ENCODE data around the gene TBXA2R. TPM values are rescaled to one million over a fixed set of nuclear protein-coding genes. Genes with fewer than 3 reads are reported as not detected.
"Not testable (repeated sequence)": the region's sequence is repeated elsewhere in the genome, so short reads cannot be mapped to it uniquely, and the experiment has no call there.

The TBXA2R gene
- total RNA-seq, 1 experiment from 2014 or later: 1.9 TPM

DNA sequence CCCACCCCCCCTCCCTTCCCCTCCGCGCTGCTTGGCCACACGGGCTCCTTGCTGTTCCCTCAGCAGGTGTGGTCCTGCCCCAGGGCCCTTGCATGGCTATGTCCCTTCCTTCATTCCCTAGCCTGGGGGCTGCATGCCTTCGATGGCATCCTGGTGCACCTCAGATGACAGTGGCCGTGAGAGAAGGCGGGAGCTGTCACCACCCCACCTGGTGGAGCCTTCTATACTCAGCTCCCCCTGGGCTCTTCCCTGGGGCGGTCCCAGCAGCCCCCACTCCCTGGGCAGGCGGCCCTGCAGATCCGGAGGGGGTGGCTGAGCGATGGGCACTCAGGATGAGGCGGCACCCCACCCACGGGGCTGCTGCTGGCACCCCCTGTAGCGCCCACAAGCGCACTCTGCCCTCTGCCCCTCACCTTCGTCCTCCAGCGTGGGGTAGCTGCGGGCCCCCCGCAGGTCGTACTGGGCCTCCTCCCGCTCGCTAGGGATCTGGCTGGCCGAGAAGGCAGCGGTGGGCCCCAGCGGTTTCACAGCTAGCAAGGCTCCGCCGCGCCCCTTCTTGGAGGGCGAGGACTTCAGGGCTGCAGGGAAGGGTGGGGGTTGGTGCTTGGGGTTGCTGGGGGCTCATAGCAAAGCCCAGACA is 37.1 kb upstream of the TBXA2R start:
- no peak for DNase-seq
- H3K27me3 ChIP-seq: no peaks in the 10 kb centered on the region
- no peaks in the 10 kb centered on the region for H3K9me3 ChIP-seq
- no peaks in the 10 kb centered on the region for H3K36me3 ChIP-seq
- no peak overlapping the region for H3K4me3 ChIP-seq

GRCh38 chr19:3642987-3643673 is 36.5 kb upstream of the TBXA2R start:
- no peak for DNase-seq
- no peak overlapping the region for H3K4me3 ChIP-seq
- no peaks in the 10 kb centered on the region for H3K27me3 ChIP-seq
- no peaks in the 10 kb centered on the region for H3K36me3 ChIP-seq
- H3K9me3 ChIP-seq: no peaks in the 10 kb centered on the region

DNA sequence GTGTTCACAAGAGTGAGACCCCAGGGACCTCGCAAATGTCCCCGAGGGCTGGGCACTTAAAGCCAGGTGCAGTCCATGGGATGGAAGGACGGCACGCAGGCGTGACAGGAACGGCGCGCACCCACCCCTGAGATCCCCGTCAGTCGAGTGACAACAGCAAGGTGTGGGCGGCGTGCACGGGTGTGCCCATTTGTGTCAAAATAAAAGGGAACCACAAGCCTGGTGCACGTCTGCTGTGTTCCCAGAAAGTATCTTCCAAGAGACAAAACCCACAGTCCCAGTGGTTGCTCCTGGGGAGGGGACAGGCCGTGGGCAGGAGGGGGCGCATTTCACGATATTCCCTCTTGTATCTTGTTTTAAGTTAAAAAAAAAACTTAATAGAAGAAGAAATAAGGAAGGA is 35.6 kb upstream of the TBXA2R start:
- H3K36me3 ChIP-seq: no peaks in the 10 kb centered on the region

DNA sequence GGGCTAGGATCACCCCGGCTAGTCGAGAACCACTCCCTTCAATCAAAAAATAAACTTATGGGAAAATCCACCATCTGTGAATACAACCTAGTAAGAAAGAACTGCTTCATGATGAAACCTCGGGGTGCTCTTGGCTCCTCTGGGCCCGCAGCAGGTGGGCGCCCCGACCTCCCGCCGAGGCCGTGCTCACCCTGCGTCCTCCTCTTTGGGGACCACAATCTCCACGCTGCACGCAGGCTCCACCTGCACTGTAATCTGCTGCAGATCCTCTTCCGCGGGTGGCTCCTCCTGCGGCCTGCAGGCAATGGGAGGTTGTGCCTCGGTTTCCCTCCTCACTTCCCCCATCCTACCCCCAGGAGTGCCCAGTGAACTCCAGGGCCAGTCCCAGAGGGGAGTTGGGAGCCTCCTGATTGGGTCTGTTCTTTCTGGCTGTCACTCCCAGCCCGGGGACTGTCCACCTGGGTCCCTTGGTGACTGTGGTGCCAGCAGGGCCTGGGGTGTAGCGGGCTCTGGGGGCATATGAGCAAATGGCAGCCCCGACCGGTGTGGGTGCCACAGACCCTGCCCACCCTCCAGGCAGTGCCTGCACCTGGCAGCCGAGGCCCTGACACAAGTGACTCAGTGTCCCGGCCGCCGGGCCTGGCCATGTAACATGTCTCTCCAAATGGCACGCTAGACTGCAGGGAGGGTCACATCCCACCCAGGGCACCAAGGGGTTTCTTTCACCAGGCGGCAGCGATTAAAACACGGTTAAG is 35.0 kb upstream of the TBXA2R start:
- no peak for DNase-seq
- Histone ChIP-seq H3K9me3 (no peaks in the 10 kb centered on the region), H3K36me3 (no peaks in the 10 kb centered on the region), H3K4me3 (no peak overlapping the region), H3K27me3 (no peaks in the 10 kb centered on the region)

More for the DNA sequence above, 35.6 kb upstream of the TBXA2R start:
- no peak for DNase-seq
- no peaks in the 10 kb centered on the region for H3K9me3 ChIP-seq
- H3K27me3 ChIP-seq: no peaks in the 10 kb centered on the region
- H3K4me3 ChIP-seq: no peak overlapping the region

GRCh38 chr19:3639479-3639878 is 32.8 kb upstream of the TBXA2R start:
- no peak for DNase-seq
- Histone ChIP-seq H3K9me3 (no peaks in the 10 kb centered on the region), H3K4me3 (no peak overlapping the region), H3K27me3 (no peaks in the 10 kb centered on the region), H3K36me3 (no peaks in the 10 kb centered on the region)

GRCh38 chr19:3638208-3639193 is 31.8 kb upstream of the TBXA2R start:
- Histone ChIP-seq H3K36me3 (no peaks in the 10 kb centered on the region), H3K9me3 (no peaks in the 10 kb centered on the region), H3K27me3 (no peaks in the 10 kb centered on the region), H3K4me3 (no peak overlapping the region)
- DNase-seq: no peak

DNA sequence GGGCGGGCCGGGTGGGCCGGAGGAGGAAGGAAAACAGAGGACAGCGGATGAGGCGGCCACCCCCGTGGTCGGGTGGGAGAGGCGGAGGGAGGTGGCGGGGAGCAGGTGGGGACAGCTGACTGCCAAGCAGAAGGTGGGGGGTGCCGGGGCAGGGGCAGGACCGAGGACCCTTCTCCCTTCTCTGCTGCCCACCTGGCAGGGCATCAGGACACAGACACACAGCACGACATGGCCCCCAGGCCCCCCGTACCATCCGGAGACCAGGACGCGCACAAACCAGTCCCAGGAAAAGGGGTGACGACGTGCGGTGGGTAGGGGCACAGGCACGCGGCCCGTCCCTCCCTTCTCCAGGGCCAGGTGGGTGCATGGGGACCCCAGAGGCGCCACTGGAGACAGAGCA is 30.9 kb upstream of the TBXA2R start:
- Histone ChIP-seq H3K27me3 (no peaks in the 10 kb centered on the region), H3K9me3 (no peaks in the 10 kb centered on the region), H3K36me3 (no peaks in the 10 kb centered on the region), H3K4me3 (no peak overlapping the region)
- DNase-seq: no peak

DNA sequence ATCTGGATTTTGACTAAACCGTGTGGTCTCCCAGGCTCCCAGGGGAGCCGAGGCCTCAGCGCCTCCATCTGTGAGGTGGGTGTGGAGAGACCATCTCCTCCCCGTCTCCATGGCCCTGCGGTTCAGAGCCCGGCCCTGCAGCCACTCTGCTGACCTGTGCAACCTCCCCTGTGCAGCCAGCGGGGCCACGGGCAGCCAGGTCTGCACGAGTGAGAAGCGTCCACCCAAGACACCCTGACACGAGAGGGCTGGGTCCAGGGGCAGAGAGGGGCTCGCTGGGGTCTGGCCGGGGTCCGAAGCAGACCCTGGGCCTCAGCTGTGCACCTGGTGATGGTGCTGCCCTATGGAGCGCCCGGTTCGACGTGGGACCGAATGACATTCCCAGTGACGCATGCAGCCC is 30.3 kb upstream of the TBXA2R start:
- Histone ChIP-seq H3K4me3 (no peak overlapping the region), H3K9me3 (no peaks in the 10 kb centered on the region)
- DNase-seq: no peak

DNA sequence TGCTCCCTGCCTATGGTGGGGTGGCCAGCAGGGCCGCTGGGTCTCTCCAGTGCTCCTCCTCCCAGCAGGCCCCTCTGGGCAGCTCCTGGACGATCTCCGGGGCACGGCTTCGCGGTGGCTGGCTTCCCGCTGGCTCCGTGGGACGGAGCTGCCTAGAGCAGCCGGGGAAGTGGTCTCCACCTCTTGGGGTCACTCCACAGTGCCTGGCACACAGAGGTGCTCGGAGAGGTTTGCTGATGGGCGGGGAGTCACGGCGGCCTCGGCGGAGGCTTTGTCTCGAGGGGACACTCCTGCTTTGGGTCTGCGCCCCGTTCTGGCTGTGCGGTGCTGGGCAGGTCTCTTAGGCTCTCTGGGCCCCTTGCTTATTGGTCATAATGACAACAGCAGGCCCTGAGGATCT is 29.8 kb upstream of the TBXA2R start:
- no peak overlapping the region for H3K4me3 ChIP-seq
- H3K27me3 ChIP-seq: no peaks in the 10 kb centered on the region
- no peak for DNase-seq
- H3K36me3 ChIP-seq: no peaks in the 10 kb centered on the region
- H3K9me3 ChIP-seq: no peaks in the 10 kb centered on the region

More for the DNA sequence above, 30.3 kb upstream of the TBXA2R start:
- Histone ChIP-seq H3K36me3 (no peaks in the 10 kb centered on the region), H3K27me3 (no peaks in the 10 kb centered on the region)

DNA sequence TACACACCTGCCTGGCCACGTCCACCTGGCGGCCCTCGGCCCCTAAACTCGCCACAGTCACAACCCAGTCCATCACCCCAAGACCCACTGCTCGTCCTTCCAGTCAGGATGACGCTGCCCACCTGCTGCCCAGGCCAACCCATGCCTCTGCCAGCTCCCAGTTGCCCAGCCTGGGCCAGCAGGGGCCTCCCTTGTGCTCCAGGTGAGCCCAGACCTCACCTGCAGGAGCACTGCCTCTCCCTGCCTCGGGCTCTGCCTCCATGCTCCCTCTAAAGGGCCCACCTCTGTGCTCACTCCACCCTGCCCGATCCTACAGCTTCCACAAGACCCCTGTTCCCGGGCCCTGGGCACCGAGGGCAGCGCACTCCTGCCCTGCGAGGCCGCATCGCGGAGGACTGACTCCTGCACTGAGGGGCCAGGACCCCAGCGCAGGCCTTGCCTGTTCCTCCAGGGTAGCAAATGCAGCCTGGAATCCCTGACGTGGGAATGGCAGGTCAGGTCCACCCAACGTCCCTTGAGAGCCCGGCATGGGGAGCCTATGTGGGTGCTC is 27.9 kb upstream of the TBXA2R start:
- H3K36me3 ChIP-seq: no peaks in the 10 kb centered on the region
- H3K9me3 ChIP-seq: no peaks in the 10 kb centered on the region
- H3K27me3 ChIP-seq: no peaks in the 10 kb centered on the region
- no peak overlapping the region for H3K4me3 ChIP-seq
- DNase-seq: no peak

- DNase-seq: no peak
- H3K4me3 ChIP-seq: no peak overlapping the region
- H3K36me3 ChIP-seq: no peaks in the 10 kb centered on the region
- no peaks in the 10 kb centered on the region for H3K27me3 ChIP-seq
- H3K9me3 ChIP-seq: no peaks in the 10 kb centered on the region
Observed at GRCh38 chr19:3633559-3633988, 26.9 kb upstream of the TBXA2R start.

GRCh38 chr19:3632739-3633558 is 26.3 kb upstream of the TBXA2R start:
- Histone ChIP-seq H3K4me3 (no peak overlapping the region), H3K36me3 (no peaks in the 10 kb centered on the region), H3K9me3 (no peaks in the 10 kb centered on the region), H3K27me3 (no peaks in the 10 kb centered on the region)
- no peak for DNase-seq

DNA sequence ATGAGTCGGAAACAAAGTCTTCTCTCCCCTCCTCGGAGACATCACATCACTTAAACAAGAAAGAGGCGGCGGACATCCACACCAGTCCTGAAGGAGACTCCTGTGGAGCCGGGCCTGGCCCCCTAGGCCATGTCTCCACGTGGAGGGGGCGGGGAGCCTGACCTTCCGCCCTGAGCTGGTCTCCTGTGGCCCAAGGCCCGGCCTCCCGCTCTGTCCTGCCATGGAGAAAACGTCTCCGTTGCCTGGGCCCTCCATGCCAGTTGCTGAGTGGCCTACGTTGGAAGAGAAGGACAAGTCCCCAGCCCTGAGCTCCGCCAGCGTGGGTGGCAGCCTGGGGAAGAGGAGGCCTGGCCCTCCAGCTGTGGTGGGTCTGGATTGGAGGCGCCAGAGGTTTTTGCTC is 25.4 kb upstream of the TBXA2R start:
- Histone ChIP-seq H3K4me3 (no peak overlapping the region), H3K27me3 (no peaks in the 10 kb centered on the region)
- DNase-seq: no peak

DNA sequence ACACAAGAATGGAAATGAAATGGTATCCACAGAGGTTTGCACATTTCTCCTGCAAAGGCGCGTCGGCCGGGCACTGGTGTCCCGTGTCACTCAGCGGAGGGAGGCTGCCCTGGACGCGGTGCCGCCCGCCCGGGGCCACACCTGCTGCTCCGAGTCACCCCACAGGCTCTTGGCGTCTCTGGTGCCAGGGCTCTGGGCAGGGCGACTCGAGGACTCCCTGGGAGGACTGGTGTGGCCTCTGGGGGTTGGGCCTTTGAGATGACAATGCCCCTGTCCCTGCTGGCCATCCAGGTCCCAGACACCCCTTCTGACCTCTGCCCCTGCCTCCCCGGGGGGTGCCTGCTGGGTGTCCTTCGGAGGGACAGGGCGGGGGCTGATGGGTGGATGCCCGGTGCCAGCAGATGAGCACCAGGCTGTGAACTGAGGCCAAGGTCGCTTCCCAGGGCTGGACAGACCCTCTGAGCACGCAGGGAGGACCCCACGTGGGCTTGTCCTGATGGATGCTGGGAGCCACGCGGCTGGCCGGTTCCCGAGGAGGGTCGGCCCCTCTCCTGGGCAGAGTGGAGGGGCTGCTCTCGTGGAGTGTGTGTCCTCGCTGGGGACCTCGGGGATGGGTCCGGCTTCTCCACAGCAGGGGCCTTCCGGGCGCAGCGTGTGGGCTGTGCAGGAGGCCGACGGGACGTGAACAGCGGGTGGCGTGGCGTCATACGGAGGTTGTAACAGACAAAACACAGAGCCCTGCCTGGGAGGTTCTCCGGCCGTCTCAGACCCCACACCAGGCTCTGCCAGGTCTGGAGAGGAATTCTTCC is 24.6 kb upstream of the TBXA2R start:
- no peaks in the 10 kb centered on the region for H3K27me3 ChIP-seq
- no peaks in the 10 kb centered on the region for H3K36me3 ChIP-seq
- no peak overlapping the region for H3K4me3 ChIP-seq
- no peaks in the 10 kb centered on the region for H3K9me3 ChIP-seq
- DNase-seq: no peak

More for the DNA sequence above, 25.4 kb upstream of the TBXA2R start:
- Histone ChIP-seq H3K36me3 (no peaks in the 10 kb centered on the region), H3K9me3 (no peaks in the 10 kb centered on the region)

DNA sequence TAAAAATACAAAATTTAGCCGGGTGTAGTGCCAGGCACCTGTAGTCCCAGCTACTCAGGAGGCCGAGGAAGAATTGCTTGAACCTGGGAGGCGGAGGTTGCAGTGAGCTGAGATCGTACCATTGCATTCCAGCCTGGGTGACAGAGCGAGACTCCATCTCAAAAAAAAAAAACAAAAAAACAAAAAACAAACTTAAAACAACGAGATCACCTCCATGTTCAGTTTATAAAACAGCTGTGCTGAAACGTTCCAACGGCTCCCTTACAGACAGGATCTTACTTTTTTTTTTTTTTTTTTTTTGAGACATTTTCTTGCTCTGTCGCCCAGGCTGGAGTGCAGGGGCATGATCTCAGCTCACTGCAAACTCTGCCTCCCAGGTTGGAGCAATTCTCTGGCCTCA is 22.1 kb upstream of the TBXA2R start:
- H3K4me3 ChIP-seq, H3K36me3 ChIP-seq, DNase-seq, H3K27me3 ChIP-seq, H3K9me3 ChIP-seq: not testable (repeated sequence)
